A549 treated with AZD2906 at 1 μM for 4 hours (cell line): Measurements from ENCODE around the gene GPNMB. TPM values are rescaled to one million over a fixed set of nuclear protein-coding genes. Genes with fewer than 3 reads are reported as not detected.

ENCODE experiments used
- total RNA-seq: library from RNA; stranded (reverse); fragments of 200-300 nt; extraction: Qiagen RNA extraction; gene quantifications from 5 replicates; pipeline ENCODE4 v1.2.3, GENCODE V29; 2022

The GPNMB gene
- 2.2 to 3.5 TPM (median 3.1 TPM) in 5 replicates for total RNA-seq

DNA sequence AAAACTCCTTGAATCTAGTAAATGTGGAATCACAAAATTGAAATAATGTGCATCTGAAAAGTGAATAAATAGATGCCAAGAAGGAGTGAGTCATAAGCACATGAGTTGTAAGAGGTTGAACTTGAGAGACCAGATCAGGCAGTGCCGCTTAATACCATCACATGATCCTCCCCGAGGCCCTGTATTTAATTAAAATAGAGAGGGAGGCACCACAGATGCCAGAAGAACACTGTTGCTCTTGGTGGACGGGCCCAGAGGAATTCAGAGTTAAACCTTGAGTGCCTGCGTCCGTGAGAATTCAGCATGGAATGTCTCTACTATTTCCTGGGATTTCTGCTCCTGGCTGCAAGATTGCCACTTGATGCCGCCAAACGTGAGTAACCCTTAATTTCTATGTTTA lies at the start of gene GPNMB:
GPNMB (plus strand) TSS at position 221 of the 400 bp plus-strand sequence; CDS start at position 304, 83 bp downstream.

GRCh38 chr7:23298885-23299769 lies 52.6 kb downstream of the GPNMB start, which contains the start of gene MALSU1:
Gene MALSU1 (plus strand): TSS chr7:23299339. CDS start chr7:23299353, 14 bp downstream.

Other genes starting within 250 kb of the GPNMB start
- 15.2 to 27.7 TPM (median 18.7 TPM) in 5 replicates for gene HYCC1, start 232.6 kb upstream of the GPNMB start, total RNA-seq
- gene KLHL7, start 141.0 kb upstream of the GPNMB start, total RNA-seq, result 21.0 to 25.0 TPM (median 22.5 TPM) in 5 replicates
- 21.7 to 29.8 TPM (median 24.4 TPM) in 5 replicates for gene NUP42, start 64.7 kb upstream of the GPNMB start, total RNA-seq
- 76.5 to 101 TPM (median 95.9 TPM) in 5 replicates for gene MALSU1, start 52.6 kb downstream of the GPNMB start, total RNA-seq
- 24.0 to 37.3 TPM (median 29.7 TPM) in 5 replicates for gene IGF2BP3, start 223.7 kb downstream of the GPNMB start, total RNA-seq